Dedifferentiated amniotic fluid mesenchymal stem cell (primary cell): ENCODE measurements around the gene BANF2.
A peak's percentile ranks its signal among the peaks of the same experiment; 100 is the strongest.
"Not testable (repeated sequence)": the region's sequence is repeated elsewhere in the genome, so short reads cannot be mapped to it uniquely, and the experiment has no call there.

Experiments used
- DNase-seq: peaks from one replicate; pipeline ENCODE4 v3.0.0-alpha.2; 2016; ENCODE audit errors: extremely low spot score

The BANF2 gene

DNA sequence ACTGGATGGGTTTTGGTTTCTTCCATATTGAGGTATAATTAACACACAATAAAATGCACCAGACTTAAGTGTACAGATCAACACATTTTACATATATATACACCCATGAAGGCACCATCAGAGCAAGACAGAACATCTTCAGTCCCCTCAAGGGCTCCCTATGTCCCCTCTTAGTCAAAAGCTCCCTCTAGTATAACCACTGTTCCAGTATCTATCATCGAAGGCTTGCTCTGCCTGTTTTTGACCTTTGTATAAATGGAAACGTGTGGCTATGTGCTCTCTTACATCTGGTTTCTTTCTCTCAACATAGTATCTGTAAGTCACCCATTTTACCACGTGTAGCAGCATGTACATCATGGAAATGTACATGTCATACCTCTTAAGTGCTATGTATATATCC lies 66.5 kb downstream of the BANF2 start:
- DNase-seq: no peak

DNA sequence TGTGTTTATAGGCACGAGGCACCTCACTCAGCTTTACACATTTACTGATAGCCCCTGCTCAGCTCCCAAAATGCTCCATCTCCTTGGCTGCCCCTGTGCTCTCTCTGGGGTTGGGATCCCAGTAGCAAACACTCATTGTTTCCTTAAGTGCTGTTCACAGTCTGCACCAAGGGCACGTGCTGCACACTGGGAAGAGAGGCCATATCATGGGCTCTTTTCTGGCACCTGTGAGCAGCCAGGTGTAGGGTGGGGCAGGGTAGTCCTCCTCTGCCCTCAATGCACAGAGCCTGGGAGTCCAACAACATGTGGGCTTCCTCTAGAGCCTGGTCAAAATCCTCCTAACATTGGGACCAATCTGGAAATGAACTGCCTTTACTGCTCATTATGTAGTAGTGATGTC lies 67.9 kb downstream of the BANF2 start:
- DNase-seq: no peak

DNA sequence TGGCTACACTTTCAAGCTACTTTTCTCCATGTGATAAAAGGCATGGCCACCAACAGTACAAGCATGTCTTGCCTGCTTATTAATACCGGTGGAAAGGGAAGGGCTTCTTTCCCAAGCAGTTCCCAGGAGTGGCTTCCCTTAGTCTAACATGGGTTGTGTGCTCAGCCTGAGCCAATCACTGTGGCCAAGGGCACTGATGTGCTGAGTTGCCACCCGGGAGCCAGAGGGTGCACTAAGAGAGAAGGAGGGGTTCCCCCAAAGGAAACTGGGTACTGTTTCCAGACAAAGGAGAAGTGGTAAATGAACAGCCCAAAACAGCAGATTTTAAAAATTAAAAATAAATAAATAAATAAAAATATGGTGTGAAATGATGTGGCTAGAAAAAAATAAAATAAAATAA lies 68.5 kb downstream of the BANF2 start:
- no peak for DNase-seq

DNA sequence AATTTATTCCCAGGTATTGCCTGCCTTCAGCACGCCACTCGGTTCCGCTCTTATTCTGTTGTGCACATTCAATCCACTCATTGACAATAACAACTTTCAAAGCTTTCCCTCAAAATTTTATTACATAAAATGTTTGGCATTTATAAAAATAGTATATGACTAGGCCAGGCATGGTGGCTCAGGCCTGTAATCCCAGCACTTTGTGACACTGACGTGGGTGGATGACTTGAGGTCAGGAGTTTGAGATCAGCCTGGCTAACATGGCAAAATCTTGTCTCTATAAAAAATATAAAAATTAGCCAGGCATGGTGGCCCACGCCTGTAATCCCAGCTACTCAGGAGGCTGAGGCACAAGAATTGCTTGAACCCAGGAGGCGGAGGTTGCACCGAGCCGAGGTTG lies 70.0 kb downstream of the BANF2 start:
- not testable (repeated sequence) for DNase-seq

DNA sequence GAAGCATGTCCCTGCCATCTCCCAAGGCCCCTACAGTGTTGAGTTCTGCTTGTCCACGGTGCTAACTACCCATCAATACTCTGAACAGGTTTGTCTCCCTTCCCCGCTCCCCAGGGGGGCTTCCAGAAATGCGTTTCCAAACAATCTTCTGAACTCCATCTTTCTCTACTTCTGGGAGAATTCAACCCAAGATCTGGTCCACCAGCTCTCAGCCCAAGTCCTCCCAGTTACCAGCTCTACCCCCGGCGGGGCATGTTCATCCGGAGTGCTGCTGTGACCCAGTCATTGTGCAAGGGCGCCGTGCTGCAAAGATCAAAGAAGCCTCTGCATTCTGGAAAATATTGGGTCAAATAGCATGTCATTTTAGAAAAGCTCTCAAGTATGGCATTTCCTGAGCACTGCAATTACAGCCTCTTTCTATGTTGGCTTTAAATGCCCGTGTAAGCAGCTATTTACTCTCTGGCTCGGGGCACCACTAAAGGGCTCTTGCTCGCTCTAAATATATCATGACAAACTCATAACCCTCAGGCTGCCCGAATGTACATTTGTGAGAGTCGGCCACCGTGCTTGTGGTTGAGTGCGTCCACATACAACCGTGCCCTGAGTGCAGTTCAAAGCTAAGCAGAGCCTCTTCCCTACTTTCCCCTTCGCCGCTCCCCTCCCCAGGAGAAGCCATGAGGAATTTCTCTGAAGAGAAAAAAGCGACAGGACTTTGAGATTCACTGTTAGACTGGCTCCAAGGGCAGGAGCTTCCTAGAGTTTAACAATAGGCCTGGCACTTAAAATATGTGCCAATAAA lies 71.6 kb downstream of the BANF2 start:
- DNase-seq: peak; percentile 22

DNA sequence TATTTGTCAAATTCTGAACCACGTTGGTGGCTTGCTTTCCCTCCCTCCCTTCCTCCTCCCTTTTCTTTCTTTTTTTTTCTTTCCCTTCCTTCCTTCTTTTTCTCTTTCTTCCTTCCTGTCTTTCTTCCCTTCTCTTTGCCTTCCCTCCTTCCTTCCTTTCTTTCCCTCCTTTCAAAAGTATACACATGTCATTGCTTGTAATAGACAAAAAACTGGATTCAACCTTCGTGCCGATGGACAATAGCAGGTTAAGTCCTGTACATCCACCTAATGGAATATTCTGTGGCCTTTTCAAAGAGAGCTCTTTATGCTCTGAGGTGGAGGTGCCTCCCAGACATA lies 72.2 kb downstream of the BANF2 start:
- DNase-seq: no peak

DNA sequence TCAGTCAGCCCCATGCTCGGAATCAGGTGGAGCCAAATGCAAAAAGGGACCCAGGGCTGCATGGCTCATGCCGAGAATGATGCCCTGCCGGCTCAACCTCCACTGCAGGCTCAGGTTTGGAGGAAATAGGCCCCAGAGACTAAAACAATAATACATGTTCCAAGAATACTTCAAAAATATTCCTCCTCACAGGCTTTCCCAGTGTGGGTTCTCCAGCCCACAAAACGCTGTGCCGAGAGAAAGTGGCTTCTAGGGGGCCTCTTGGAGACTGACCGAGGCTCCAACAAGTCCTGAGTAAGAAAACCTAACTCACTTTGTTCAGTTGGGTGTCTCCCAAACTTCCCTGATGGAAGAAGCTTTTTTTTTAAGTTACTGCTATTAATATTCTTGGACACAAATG lies 73.9 kb downstream of the BANF2 start:
- DNase-seq: no peak

DNA sequence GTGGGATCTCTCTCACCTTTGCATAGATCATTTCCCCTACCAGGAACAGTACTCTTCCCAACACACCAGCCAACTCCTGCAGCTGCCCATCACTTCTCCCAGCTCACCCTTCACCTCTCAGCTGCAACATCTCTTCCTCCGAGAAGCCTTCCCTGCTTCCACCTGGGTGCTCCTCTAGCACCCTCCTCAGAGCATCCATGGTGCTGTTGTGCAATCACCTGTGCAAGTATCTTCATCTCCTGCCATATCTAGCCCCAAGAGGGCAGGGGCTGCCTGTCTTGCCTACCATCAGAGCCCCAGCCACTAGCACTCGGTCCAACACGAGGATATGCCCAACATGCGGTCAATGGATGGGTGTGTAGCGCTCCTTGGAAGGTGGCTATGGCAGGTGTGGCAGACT lies 75.8 kb downstream of the BANF2 start:
- DNase-seq: no peak

DNA sequence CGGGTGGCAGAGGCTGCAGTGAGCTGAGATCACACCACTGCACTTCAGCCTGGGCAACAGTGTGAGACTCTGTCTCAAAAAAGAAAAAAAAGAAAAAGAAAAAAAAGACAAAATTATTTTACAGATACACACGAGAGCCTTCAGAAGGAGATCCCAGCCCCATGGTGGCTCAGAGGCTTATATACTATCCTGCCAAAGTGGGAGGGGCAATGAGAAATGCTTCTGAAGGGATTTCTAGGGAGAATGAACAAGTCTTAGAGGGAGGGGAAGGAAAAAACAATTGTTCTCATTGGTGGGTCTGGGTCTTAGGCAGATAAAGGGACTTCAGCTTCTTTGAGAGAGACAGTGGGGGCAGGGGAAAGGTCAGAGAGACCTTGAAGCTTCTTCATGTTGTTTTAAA lies 76.8 kb downstream of the BANF2 start:
- DNase-seq: no peak

DNA sequence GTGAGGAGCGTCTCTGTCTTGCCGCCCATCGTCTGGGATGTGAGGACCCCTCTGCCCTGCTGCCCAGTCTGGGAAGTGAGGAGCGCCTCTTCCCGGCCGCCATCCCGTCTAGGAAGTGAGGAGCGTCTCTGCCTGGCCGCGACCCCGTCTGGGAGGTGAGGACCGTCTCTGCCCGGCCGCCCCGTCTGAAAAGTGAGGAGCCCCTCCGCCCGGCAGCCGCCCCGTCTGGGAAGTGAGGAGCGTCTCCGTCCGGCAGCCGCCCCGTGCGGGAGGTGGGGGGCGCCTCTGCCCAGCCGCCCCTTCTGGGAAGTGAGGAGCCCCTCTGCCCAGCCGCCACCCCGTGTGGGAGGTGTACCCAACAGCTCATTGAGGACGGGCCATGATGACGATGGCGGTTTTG lies 79.2 kb downstream of the BANF2 start:
- DNase-seq: not testable (repeated sequence)

DNA sequence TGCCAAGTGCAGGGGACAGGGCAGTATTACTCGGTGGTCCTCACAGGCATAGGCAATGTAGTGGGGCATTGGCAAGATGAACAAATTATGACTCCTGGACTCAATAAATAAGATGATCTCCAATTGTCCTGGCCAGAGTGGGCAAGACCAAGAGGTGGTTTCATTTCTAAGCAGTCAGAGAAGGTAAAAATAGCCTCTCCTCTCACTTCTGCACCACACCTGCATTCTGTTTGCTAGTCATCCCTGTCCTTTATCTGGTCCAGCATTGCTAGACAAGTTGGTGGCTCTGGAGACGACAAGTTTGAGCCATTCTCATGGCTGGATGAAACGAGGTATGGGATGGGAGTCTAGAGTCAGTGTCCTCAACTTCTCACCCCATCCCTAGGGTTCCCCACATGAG lies 83.0 kb downstream of the BANF2 start:
- DNase-seq: no peak

DNA sequence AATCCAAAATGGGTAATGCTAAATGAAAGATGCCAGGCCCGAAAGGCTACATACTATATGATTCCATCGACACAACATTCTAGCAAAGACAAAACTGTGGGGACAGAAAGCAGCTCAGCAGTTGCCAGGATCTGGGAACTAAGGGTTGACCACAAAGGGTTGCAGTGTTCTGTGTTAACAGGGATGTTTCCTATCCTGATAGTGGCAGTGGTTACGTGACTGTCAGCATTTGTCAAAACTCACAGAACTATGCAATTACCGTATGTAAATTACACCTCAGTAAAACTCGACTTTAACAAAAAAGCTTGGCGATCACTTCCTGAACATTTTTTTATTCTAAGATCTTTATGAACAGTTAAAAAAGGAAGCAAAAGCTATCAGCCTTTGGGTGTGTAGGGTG lies 83.9 kb downstream of the BANF2 start:
- no peak for DNase-seq

DNA sequence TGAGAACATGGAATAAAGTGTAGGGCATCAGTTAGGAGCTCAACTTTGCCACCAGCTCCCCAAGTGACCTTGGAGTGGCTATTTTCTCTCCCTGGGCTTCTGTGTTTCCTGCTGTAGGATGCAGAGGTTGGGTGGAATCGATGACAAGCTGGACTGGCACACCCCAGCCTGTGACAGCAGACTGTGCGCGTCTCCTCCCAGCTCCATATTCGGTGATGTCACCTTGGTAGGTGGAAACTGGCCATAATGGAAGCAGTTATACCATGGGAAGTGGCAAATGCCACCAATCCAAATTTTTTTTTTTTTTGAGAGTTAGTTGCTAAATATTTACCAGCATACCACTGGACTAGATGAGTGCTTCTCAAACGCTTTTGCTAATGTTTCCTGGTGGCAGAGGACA lies 85.2 kb downstream of the BANF2 start:
- DNase-seq: no peak
